ENCODE results near the gene CABCOCO1. TPM values are rescaled to one million over a fixed set of nuclear protein-coding genes. Genes with fewer than 3 reads are reported as not detected.

Gene CABCOCO1
- total and polyA plus RNA-seq, 11 donors: 0.19 to 1.5 (median 1.1) TPM; not detected in 8

DNA sequence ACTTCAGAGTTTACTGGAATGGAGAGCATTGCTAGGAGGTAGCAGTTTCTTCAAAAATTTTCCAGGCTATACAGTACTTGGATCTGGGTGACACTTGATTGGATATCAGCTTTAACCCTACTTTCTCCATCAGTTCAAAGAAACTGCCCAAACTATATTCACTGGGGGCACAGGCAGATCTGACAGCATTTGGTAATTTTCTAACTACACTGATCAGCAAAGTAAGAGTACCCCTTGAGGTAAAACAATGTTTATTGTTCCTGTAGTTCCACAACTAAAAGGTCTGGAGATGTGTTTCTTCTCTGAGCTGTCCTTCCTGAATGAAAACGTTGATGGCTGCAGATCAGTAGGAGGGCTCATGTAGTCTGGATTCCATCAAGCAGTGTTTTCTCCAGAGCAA, 104.2 kb downstream of the CABCOCO1 start:
- Histone ChIP-seq H3K27ac (no peak overlapping the region), H3K36me3 (no peaks in the 10 kb centered on the region), H3K4me3 (no peak overlapping the region), H3K4me1 (no peaks in the 10 kb centered on the region), H3K27me3 (no peaks in the 10 kb centered on the region), H3K9me3 (no peaks in the 10 kb centered on the region)
- DNase-seq: no peak
- no peak for TF ChIP-seq POLR2A (IDR thresholded peaks at IDR 0.05)
- TF ChIP-seq, protein P1, sequence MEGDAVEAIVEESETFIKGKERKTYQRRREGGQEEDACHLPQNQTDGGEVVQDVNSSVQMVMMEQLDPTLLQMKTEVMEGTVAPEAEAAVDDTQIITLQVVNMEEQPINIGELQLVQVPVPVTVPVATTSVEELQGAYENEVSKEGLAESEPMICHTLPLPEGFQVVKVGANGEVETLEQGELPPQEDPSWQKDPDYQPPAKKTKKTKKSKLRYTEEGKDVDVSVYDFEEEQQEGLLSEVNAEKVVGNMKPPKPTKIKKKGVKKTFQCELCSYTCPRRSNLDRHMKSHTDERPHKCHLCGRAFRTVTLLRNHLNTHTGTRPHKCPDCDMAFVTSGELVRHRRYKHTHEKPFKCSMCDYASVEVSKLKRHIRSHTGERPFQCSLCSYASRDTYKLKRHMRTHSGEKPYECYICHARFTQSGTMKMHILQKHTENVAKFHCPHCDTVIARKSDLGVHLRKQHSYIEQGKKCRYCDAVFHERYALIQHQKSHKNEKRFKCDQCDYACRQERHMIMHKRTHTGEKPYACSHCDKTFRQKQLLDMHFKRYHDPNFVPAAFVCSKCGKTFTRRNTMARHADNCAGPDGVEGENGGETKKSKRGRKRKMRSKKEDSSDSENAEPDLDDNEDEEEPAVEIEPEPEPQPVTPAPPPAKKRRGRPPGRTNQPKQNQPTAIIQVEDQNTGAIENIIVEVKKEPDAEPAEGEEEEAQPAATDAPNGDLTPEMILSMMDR (IDR thresholded peaks at IDR 0.05): no peak
- 0 to 12% (median 4%) methylated on average over 1 of the region's 1 CpG for WGBS, 4 donors
- intact Hi-C loops (cut with DNase I): loop anchor here in 2 of 10 donors (10.0 kb wide), 2 partner anchors 68 to 468 kb away; no protein-coding TSS in a partner anchor
- ATAC-seq: no peak

DNA sequence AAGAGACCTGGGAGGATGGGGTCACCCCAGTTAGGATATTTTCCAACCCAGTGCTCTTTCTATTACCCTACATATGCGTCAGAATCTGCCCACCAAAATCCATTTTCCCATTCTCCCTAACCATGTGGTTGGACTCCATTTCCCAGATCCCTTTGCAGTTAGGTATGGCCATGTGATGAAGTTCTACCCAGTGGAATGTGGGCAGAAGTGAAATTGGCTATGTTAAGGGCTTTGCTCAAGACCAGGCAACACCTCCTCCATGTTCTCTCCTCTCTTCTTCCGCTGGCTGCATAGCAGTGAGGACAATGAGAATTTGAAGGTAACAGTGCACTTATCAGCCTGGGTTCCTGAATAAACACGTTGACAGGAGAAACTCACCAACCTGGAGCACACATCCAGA, 111.3 kb downstream of the CABCOCO1 start:
- Histone ChIP-seq H3K9me3 (no peaks in the 10 kb centered on the region), H3K4me1 (no peaks in the 10 kb centered on the region), H3K4me3 (no peak overlapping the region), H3K36me3 (no peaks in the 10 kb centered on the region), H3K27ac (no peak overlapping the region), H3K27me3 (no peaks in the 10 kb centered on the region)
- intact Hi-C loops (cut with DNase I): no loop called here
- no peak for ATAC-seq
- WGBS, 4 donors: 87 to 100% (median 89%) methylated on average over 3 of the region's 3 CpGs
- TF ChIP-seq, protein P1 (IDR thresholded peaks at IDR 0.05): no peak
- TF ChIP-seq POLR2A (IDR thresholded peaks at IDR 0.05): no peak
- no peak for DNase-seq

DNA sequence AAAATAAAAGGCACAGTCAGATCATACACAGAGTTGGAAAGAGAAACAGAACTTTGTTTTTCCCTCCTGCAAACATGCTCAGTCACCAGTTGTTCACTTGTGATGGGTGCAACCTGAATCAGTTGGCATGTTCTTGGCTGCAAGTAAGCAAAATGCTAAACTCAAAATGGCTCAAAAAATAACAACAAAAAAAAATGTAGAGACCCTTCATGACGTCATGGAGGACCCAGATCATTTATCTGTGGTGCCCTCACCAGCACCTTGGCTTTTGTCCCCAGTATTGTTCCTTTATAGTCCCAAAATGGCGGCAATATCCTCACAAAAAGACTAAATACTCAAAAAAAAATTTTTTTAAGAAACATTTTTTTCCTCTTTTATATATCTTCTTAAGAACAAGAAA, 112.4 kb downstream of the CABCOCO1 start:
- TF ChIP-seq, protein P1 (IDR thresholded peaks at IDR 0.05): no peak
- TF ChIP-seq POLR2A (IDR thresholded peaks at IDR 0.05): no peak
- intact Hi-C loops (cut with DNase I): no loop called here
- no peaks in the 10 kb centered on the region for H3K36me3 ChIP-seq
- DNase-seq (no peak), ATAC-seq (no peak)
- no peaks in the 10 kb centered on the region for H3K9me3 ChIP-seq
- peaks cover 0 to 4% (median 0%) of the 10 kb centered on the region in 12 donors for H3K4me1 ChIP-seq
- H3K4me3 ChIP-seq: no peak overlapping the region
- no peak overlapping the region for H3K27ac ChIP-seq
- H3K27me3 ChIP-seq: no peaks in the 10 kb centered on the region
- 56 to 82% (median 58%) methylated on average over 2 of the region's 2 CpGs for WGBS, 4 donors

- H3K4me3 ChIP-seq: no peak overlapping the region
- no peak overlapping the region for H3K27ac ChIP-seq
- 77 to 87% (median 82%) methylated on average over 7 of the region's 7 CpGs for WGBS, 4 donors
- H3K4me1 ChIP-seq: peaks cover 0 to 4% (median 0%) of the 10 kb centered on the region in 12 donors
- H3K36me3 ChIP-seq: no peaks in the 10 kb centered on the region
- DNase-seq (no peak), ATAC-seq (no peak)
- H3K9me3 ChIP-seq: no peaks in the 10 kb centered on the region
- no peaks in the 10 kb centered on the region for H3K27me3 ChIP-seq
- intact Hi-C loops (cut with DNase I): no loop called here
- TF ChIP-seq, protein P1 (IDR thresholded peaks at IDR 0.05): no peak
- no peak for TF ChIP-seq POLR2A (IDR thresholded peaks at IDR 0.05)
These were observed 114.0 kb downstream of the CABCOCO1 start for GRCh38 chr10:61776615-61777266.

All from heart left ventricle (tissue), 16 donors.